ENCODE measurements around the gene PAAF1.

- TF ChIP-seq PBX3 (CRISPR knock-in tag; IDR thresholded peaks at IDR 0.05; ENCODE audit: borderline replicate concordance), result no peak
- 0 out of 2 replicates have a peak, but pooled peaks have one; percentile 15 for TF ChIP-seq CTCF (CRISPR knock-in tag; IDR thresholded peaks at IDR 0.05)
- no peak for TF ChIP-seq POLR2A (IDR thresholded peaks at IDR 0.05; ENCODE audit: insufficient read depth in 1 of 2, low read depth in 2 of 2, low read length in 2 of 2)
- TF ChIP-seq MEIS1 (CRISPR knock-in tag; IDR thresholded peaks at IDR 0.05; ENCODE audit: borderline replicate concordance), result no peak
- no peak for TF ChIP-seq MAFK (conservative IDR thresholded peaks at IDR 0.05 in 1 of 2, IDR thresholded peaks at IDR 0.05 in 1 of 2; ENCODE audit: low read length in 2 of 2)
- TF ChIP-seq SMAD3 (CRISPR knock-in tag; IDR thresholded peaks at IDR 0.05), result no peak
- TF ChIP-seq PRDM15 (CRISPR knock-in tag; IDR thresholded peaks at IDR 0.05), result no peak
- no peak for TF ChIP-seq CHD4 (IDR thresholded peaks at IDR 0.05; ENCODE audit: borderline replicate concordance, low read length)
- TF ChIP-seq CEBPG (CRISPR knock-in tag; IDR thresholded peaks at IDR 0.05), result no peak
- no peak for TF ChIP-seq FOXO4 (CRISPR knock-in tag; conservative IDR thresholded peaks at IDR 0.05)
- TF ChIP-seq ZBTB39 (CRISPR knock-in tag; IDR thresholded peaks at IDR 0.05), result no peak
Observed at GRCh38 chr11:73907191-73907590, 30.4 kb downstream of the PAAF1 start.
